ENCODE data around the gene GLG1.
"Not testable (repeated sequence)": the region's sequence is repeated elsewhere in the genome, so short reads cannot be mapped to it uniquely, and the experiment has no call there.

The GLG1 gene

GRCh38 chr16:74606521-74607309 lies at the start of gene GLG1:
Gene GLG1, minus strand, starts transcription at chr16:74607114. Its CDS starts 20 bp downstream, at chr16:74607094.
- peak within 1 kb of the TSS; percentile 82 for H3K4me2 ChIP-seq
- H3K4me1 ChIP-seq (ENCODE audit: low read depth, poor library complexity, severe bottlenecking): peaks cover 27% of the 10 kb centered on the region
- no peaks in the 10 kb centered on the region for H3K36me3 ChIP-seq (ENCODE audit: insufficient read depth)
- H3K27ac ChIP-seq: peak within 1 kb of the TSS; percentile 84
- no peak within 1 kb of the TSS for H3K4me3 ChIP-seq (IDR thresholded peaks at IDR 0.05; ENCODE audit: insufficient read depth, low read depth, low read length)
- no peaks in the 10 kb centered on the region for H3K27me3 ChIP-seq (ENCODE audit: insufficient read depth, low read depth)
- peaks cover 4% of the 10 kb centered on the region; the same call in 1 of the 2 replicates for H4K20me1 ChIP-seq (ENCODE audit: insufficient read depth)
- H3K9ac ChIP-seq: peak within 1 kb of the TSS; percentile 83
- peaks cover 47% of the 10 kb centered on the region for H3K79me2 ChIP-seq (ENCODE audit: insufficient read depth, low read depth)
- TF ChIP-seq CTCF (conservative IDR thresholded peaks at IDR 0.05; ENCODE audit: low read depth, low read length): no peak
- H2AFZ ChIP-seq (ENCODE audit: low read depth): peak within 1 kb of the TSS; percentile 83

- Histone ChIP-seq H2AFZ (ENCODE audit: low read depth) (no peak overlapping the region), H3K4me2 (no peak overlapping the region), H4K20me1 (ENCODE audit: insufficient read depth) (peaks cover 30% of the 10 kb centered on the region), H3K9ac (no peak overlapping the region), H3K36me3 (ENCODE audit: insufficient read depth) (peaks cover 6% of the 10 kb centered on the region; the same call in 1 of the 2 replicates), H3K27ac (no peak overlapping the region), H3K4me1 (ENCODE audit: low read depth, poor library complexity, severe bottlenecking) (peaks cover 32% of the 10 kb centered on the region), H3K27me3 (ENCODE audit: insufficient read depth, low read depth) (no peaks in the 10 kb centered on the region), H3K4me3 (IDR thresholded peaks at IDR 0.05; ENCODE audit: insufficient read depth, low read depth, low read length) (no peak overlapping the region), H3K79me2 (ENCODE audit: insufficient read depth, low read depth) (peaks cover 86% of the 10 kb centered on the region)
- no peak for TF ChIP-seq CTCF (conservative IDR thresholded peaks at IDR 0.05; ENCODE audit: low read depth, low read length)
These were observed 47.7 kb upstream of the GLG1 start for GRCh38 chr16:74654536-74655050.

- H3K27me3 ChIP-seq (ENCODE audit: insufficient read depth, low read depth); H3K36me3 ChIP-seq (ENCODE audit: insufficient read depth); H3K4me2 ChIP-seq; H3K4me3 ChIP-seq (IDR thresholded peaks at IDR 0.05; ENCODE audit: insufficient read depth, low read depth, low read length); H3K9ac ChIP-seq; H2AFZ ChIP-seq (ENCODE audit: low read depth); H3K27ac ChIP-seq: not testable (repeated sequence)
- Histone ChIP-seq H3K4me1 (ENCODE audit: low read depth, poor library complexity, severe bottlenecking) (peaks cover 19% of the 10 kb centered on the region), H3K79me2 (ENCODE audit: insufficient read depth, low read depth) (peaks cover 75% of the 10 kb centered on the region; the same call in 1 of the 2 replicates), H4K20me1 (ENCODE audit: insufficient read depth) (peaks cover 13% of the 10 kb centered on the region; the same call in 1 of the 2 replicates)
These were observed 46.0 kb upstream of the GLG1 start for GRCh38 chr16:74652883-74653282.

- Histone ChIP-seq H3K27ac (no peak overlapping the region), H3K4me3 (IDR thresholded peaks at IDR 0.05; ENCODE audit: insufficient read depth, low read depth, low read length) (no peak overlapping the region), H4K20me1 (ENCODE audit: insufficient read depth) (peaks cover 12% of the 10 kb centered on the region; the same call in 1 of the 2 replicates), H3K36me3 (ENCODE audit: insufficient read depth) (peaks cover 6% of the 10 kb centered on the region; the same call in 1 of the 2 replicates), H3K9ac (no peak overlapping the region), H3K79me2 (ENCODE audit: insufficient read depth, low read depth) (peaks cover 69% of the 10 kb centered on the region; the same call in 1 of the 2 replicates), H3K4me1 (ENCODE audit: low read depth, poor library complexity, severe bottlenecking) (peaks cover 19% of the 10 kb centered on the region), H3K4me2 (no peak overlapping the region), H3K27me3 (ENCODE audit: insufficient read depth, low read depth) (no peaks in the 10 kb centered on the region), H2AFZ (ENCODE audit: low read depth) (no peak overlapping the region)
- no peak for TF ChIP-seq CTCF (conservative IDR thresholded peaks at IDR 0.05; ENCODE audit: low read depth, low read length)
These were observed 45.3 kb upstream of the GLG1 start for GRCh38 chr16:74652249-74652648.
